Measurements from ENCODE around the gene KLK1.
"Not testable (repeated sequence)": the region's sequence is repeated elsewhere in the genome, so short reads cannot be mapped to it uniquely, and the experiment has no call there.

Gene KLK1

GRCh38 chr19:50812474-50812873 is 11.1 kb downstream of the KLK1 start:
- DNase-seq, result no peak

GRCh38 chr19:50811622-50812238 is 11.9 kb downstream of the KLK1 start:
- not testable (repeated sequence) for DNase-seq

- DNase-seq, result no peak
Measured at GRCh38 chr19:50808856-50809255, 14.7 kb downstream of the KLK1 start.

- DNase-seq, result peak; percentile 99
Measured at GRCh38 chr19:50804420-50805272, 18.9 kb downstream of the KLK1 start.

- no peak for DNase-seq
Measured at GRCh38 chr19:50803633-50804419, 19.8 kb downstream of the KLK1 start.

- peak; percentile 19 for DNase-seq
Measured at GRCh38 chr19:50801107-50801506, 22.5 kb downstream of the KLK1 start.

GRCh38 chr19:50799547-50799851 is 24.1 kb downstream of the KLK1 start:
- DNase-seq, result no peak

- no peak for DNase-seq
Measured at GRCh38 chr19:50798659-50799546, 24.7 kb downstream of the KLK1 start.

- DNase-seq, result no peak
Measured at GRCh38 chr19:50797781-50798658, 25.6 kb downstream of the KLK1 start.

- DNase-seq, result no peak
Measured at GRCh38 chr19:50797429-50797780, 26.2 kb downstream of the KLK1 start.

GRCh38 chr19:50796634-50797428 is 26.8 kb downstream of the KLK1 start:
- DNase-seq, result no peak

- DNase-seq, result no peak
Measured at GRCh38 chr19:50796128-50796633, 27.4 kb downstream of the KLK1 start.

- DNase-seq, result peak; percentile 15
Measured at GRCh38 chr19:50795664-50796073, 27.9 kb downstream of the KLK1 start.

- DNase-seq, result peak; percentile 42
Measured at GRCh38 chr19:50794876-50795663, 28.5 kb downstream of the KLK1 start.

GRCh38 chr19:50794074-50794875 is 29.3 kb downstream of the KLK1 start:
- DNase-seq, result peak; percentile 47

- peak; percentile 16 for DNase-seq
Measured at GRCh38 chr19:50793558-50794065, 30.0 kb downstream of the KLK1 start.

- peak; percentile 26 for DNase-seq
Measured at GRCh38 chr19:50792272-50793250, 31.0 kb downstream of the KLK1 start.

Measured in EL (cell line).